ENCODE measurements around the gene FILIP1.

FILIP1 gene

GRCh38 chr6:75326557-75327258, 166.9 kb downstream of the FILIP1 start:
- no peak for DNase-seq

- no peak for DNase-seq
Measured at GRCh38 chr6:75318900-75319299, 174.7 kb downstream of the FILIP1 start.

- DNase-seq, result no peak
Measured at GRCh38 chr6:75317503-75318206, 175.9 kb downstream of the FILIP1 start.

- no peak for DNase-seq
Measured at GRCh38 chr6:75315978-75316377, 177.6 kb downstream of the FILIP1 start.

- DNase-seq, result no peak
Measured at GRCh38 chr6:75308250-75308988, 185.2 kb downstream of the FILIP1 start.

GRCh38 chr6:75307364-75308004, 186.1 kb downstream of the FILIP1 start:
- DNase-seq, result no peak

- no peak for DNase-seq
Measured at GRCh38 chr6:75306064-75306463, 187.5 kb downstream of the FILIP1 start.

- no peak for DNase-seq
Measured at GRCh38 chr6:75305573-75305972, 188.0 kb downstream of the FILIP1 start.

- no peak for DNase-seq
Measured at GRCh38 chr6:75302280-75302679, 191.3 kb downstream of the FILIP1 start.

- DNase-seq, result no peak
Measured at GRCh38 chr6:75301537-75301936, 192.1 kb downstream of the FILIP1 start.

- no peak for DNase-seq
Measured at GRCh38 chr6:75301088-75301487, 192.5 kb downstream of the FILIP1 start.

GRCh38 chr6:75300531-75300855, 193.1 kb downstream of the FILIP1 start:
- DNase-seq, result no peak

GRCh38 chr6:75299801-75300530, 193.6 kb downstream of the FILIP1 start:
- no peak for DNase-seq

- no peak for DNase-seq
Measured at GRCh38 chr6:75296811-75297779, 196.5 kb downstream of the FILIP1 start.

GRCh38 chr6:75292555-75292954, 201.0 kb downstream of the FILIP1 start:
- no peak for DNase-seq

GRCh38 chr6:75291744-75292143, 201.9 kb downstream of the FILIP1 start:
- DNase-seq, result no peak

GRCh38 chr6:75291331-75291730, 202.3 kb downstream of the FILIP1 start:
- DNase-seq, result no peak

- no peak for DNase-seq
Measured at GRCh38 chr6:75290136-75290945, 203.3 kb downstream of the FILIP1 start.

- DNase-seq, result no peak
Measured at GRCh38 chr6:75288023-75288422, 205.6 kb downstream of the FILIP1 start.

GRCh38 chr6:75287424-75287823, 206.2 kb downstream of the FILIP1 start:
- DNase-seq, result no peak

GRCh38 chr6:75286955-75287354, 206.6 kb downstream of the FILIP1 start:
- DNase-seq, result no peak

Measured in stimulated activated CD4-positive, alpha-beta T cell treated with anti-CD3 and anti-CD28 coated beads, Interleukin-2, amount 100 ng/mL, for 24 hours (primary cell).